ENCODE results near the gene LRP2. TPM values are rescaled to one million over a fixed set of nuclear protein-coding genes. Genes with fewer than 3 reads are reported as not detected.
A peak's percentile ranks its signal among the peaks of the same experiment; 100 is the strongest.
"Not testable (repeated sequence)": the region's sequence is repeated elsewhere in the genome, so short reads cannot be mapped to it uniquely, and the experiment has no call there.

Gene LRP2
- total RNA-seq, 4 donors from 2014 or later: 154 to 310 (median 184) TPM

- no peaks in the 10 kb centered on the region for H3K36me3 ChIP-seq
Measured at GRCh38 chr2:169324581-169325260, 37.6 kb downstream of the LRP2 start.

GRCh38 chr2:169323841-169324240, 38.5 kb downstream of the LRP2 start:
- H3K36me3 ChIP-seq: no peaks in the 10 kb centered on the region
- no peak overlapping the region for H3K4me3 ChIP-seq (replicated peaks in 1 of 3)
- intact Hi-C loops (cut with DNase I): no loop called here
- WGBS, 2 donors: 82% methylated on average over 2 of the region's 2 CpGs
- H3K27ac ChIP-seq: peak overlapping the region in 2 of 3 donors; percentile 8 to 28
- H3K4me1 ChIP-seq: peaks cover 15 to 31% of the 10 kb centered on the region in 2 donors
- no peaks in the 10 kb centered on the region for H3K9me3 ChIP-seq
- DNase-seq: no peak
- no peaks in the 10 kb centered on the region for H3K27me3 ChIP-seq
- TF ChIP-seq CTCF (IDR thresholded peaks at IDR 0.05) (no peak), POLR2A (IDR thresholded peaks at IDR 0.05) (no peak)

More at GRCh38 chr2:169324581-169325260, 37.6 kb downstream of the LRP2 start:
- intact Hi-C loops (cut with DNase I): no loop called here
- no peak for TF ChIP-seq CTCF (IDR thresholded peaks at IDR 0.05)
- no peak for TF ChIP-seq POLR2A (IDR thresholded peaks at IDR 0.05)
- 66 to 69% methylated on average over 5 of the region's 5 CpGs for WGBS, 2 donors
- DNase-seq: no peak
- Histone ChIP-seq H3K27ac (no peak overlapping the region), H3K27me3 (no peaks in the 10 kb centered on the region), H3K4me3 (replicated peaks in 1 of 3) (no peak overlapping the region), H3K9me3 (no peaks in the 10 kb centered on the region), H3K4me1 (peaks cover 18 to 31% of the 10 kb centered on the region in 2 donors)

GRCh38 chr2:169320561-169320960, 41.8 kb downstream of the LRP2 start:
- 88 to 90% methylated on average over 6 of the region's 6 CpGs for WGBS, 2 donors
- Histone ChIP-seq H3K27me3 (no peaks in the 10 kb centered on the region), H3K9me3 (no peaks in the 10 kb centered on the region), H3K36me3 (no peaks in the 10 kb centered on the region), H3K4me3 (replicated peaks in 1 of 3) (no peak overlapping the region), H3K4me1 (peaks cover 15 to 29% of the 10 kb centered on the region in 2 donors), H3K27ac (no peak overlapping the region)
- intact Hi-C loops (cut with DNase I): no loop called here
- TF ChIP-seq POLR2A (IDR thresholded peaks at IDR 0.05) (no peak), CTCF (IDR thresholded peaks at IDR 0.05) (no peak)
- no peak for DNase-seq

DNA sequence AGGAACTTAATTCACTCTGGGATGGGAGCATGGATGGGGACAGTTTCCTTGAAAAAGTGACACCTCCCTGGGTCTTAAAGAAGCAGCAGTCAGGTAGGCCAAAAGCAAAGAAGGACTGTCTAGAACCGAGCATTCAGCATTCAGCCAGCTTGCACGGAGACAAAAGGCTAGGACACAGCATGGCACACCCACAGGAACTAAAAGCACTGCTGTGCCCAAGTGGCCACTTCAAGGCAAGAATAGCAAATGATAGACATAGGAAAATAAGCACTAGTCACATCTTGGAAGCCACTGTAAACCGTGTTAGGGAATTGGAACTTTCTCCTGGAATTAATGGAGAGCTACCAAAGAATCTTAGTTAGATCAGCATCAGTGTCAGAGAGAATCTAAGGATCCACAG, 47.0 kb downstream of the LRP2 start:
- Histone ChIP-seq H3K4me1 (peaks cover 0 to 6% of the 10 kb centered on the region in 2 donors), H3K36me3 (no peaks in the 10 kb centered on the region), H3K27me3 (no peaks in the 10 kb centered on the region), H3K9me3 (no peaks in the 10 kb centered on the region), H3K4me3 (replicated peaks in 1 of 3) (no peak overlapping the region), H3K27ac (peak overlapping the region in 1 of 3 donors; percentile 24)
- intact Hi-C loops (cut with DNase I): no loop called here
- peak; percentile 51 to 66 for DNase-seq
- 62 to 63% methylated on average over 3 of the region's 3 CpGs for WGBS, 2 donors
- TF ChIP-seq CTCF (IDR thresholded peaks at IDR 0.05) (no peak), POLR2A (IDR thresholded peaks at IDR 0.05) (no peak)

DNA sequence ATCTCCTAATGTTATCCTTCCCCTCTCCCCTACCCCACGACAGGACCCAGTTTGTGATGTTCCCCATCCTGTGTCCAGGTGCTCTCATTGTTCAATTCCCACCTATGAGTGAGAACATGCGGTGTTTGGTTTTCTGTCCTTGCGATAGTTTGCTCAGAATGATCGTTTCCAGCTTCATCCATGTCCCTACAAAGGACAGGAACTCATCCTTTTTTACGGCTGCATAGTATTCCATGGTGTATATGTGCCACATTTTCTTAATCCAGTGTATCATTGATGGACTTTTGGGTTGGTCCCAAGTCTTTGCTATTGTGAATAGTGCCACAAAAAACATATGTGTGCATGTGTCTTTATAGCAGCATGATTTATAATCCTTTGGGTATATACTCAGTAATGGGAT, 54.0 kb downstream of the LRP2 start:
- H3K27ac ChIP-seq; H3K9me3 ChIP-seq; H3K4me3 ChIP-seq (replicated peaks in 1 of 3); H3K27me3 ChIP-seq; H3K4me1 ChIP-seq; DNase-seq; intact Hi-C loops (cut with DNase I); H3K36me3 ChIP-seq: not testable (repeated sequence)
- WGBS, 2 donors: 93 to 97% methylated on average over 5 of the region's 5 CpGs

DNA sequence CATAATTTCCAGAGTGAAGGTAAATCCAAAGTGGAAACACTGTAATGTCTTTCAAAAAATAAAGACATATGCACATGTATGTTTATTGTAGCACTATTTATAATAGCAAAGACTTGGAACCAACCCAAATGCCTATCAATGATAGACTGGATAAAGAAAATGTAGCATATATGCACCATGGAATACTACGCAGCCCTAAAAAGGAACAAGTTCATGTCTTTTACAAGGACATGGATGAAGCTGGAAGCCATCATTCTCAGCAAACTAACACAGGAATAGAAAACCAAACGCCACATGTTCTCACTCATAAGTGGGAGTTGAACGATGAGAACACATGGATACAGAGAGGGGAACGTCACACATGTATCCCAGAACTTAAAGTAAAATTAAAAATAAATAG, 57.6 kb downstream of the LRP2 start:
- H3K36me3 ChIP-seq; H3K4me3 ChIP-seq (replicated peaks in 1 of 3); H3K27me3 ChIP-seq; H3K9me3 ChIP-seq; DNase-seq; intact Hi-C loops (cut with DNase I): not testable (repeated sequence)
- Histone ChIP-seq H3K4me1 (peaks cover 9 to 13% of the 10 kb centered on the region in 2 donors), H3K27ac (peak overlapping the region in 1 of 3 donors; percentile 47)
- WGBS, 2 donors: 93 to 94% methylated on average over 4 of the region's 4 CpGs

Measured in thyroid gland (tissue), 4 donors.